ENCODE results near the gene BBS9. TPM values are rescaled to one million over a fixed set of nuclear protein-coding genes. Genes with fewer than 3 reads are reported as not detected.
"Not testable (repeated sequence)": the region's sequence is repeated elsewhere in the genome, so short reads cannot be mapped to it uniquely, and the experiment has no call there.

BBS9 gene
- total RNA-seq, 6 experiments from 2014 or later: 3.0 to 8.0 (median 6.6) TPM

DNA sequence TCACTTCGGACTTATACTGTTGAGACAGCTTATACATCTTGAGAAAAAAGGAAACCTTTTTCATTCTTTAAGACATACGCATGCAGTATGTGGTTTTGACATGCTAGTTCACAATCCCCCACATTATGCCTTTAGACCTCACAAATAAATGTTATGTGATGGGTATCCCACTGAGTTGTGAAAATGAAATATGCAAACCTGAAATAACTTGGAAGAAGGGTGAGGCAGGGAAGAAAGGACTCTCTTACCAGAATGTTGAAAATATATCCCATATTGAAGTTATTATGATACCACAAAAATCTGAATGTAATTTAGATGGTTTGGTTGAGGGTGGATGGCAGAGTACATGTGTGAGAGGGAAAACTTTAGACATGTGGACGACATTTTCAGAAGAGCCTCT is 379.8 kb downstream of the BBS9 start:
- 88% methylated on average over 3 of the region's 3 CpGs for WGBS (ENCODE audit: insufficient coverage, low coverage, low lambda C conversion rate, missing lambda C conversion rate)
- intact Hi-C loops (cut with DNase I): no loop called here

DNA sequence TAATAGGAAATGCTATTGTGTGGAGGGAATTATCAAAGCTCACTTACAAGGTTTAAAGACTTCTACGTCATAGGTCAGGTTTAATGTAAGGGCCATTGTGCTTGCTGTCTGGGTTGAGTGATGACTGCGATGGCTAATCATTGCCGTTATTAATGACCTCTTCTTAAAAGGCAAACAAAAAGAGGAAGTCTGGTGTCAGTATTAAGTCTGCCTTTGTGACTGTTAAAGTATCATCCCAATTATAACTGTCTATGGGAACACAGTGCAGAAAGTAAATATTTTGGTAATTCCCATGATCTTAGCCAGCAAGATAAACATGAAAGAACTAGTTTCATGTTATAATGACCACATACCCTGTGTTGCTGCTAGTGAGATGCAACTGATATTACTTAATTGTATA is 382.4 kb downstream of the BBS9 start:
- ATAC-seq (peak in 2 of 4 donors; percentile 9 to 51), DNase-seq (no peak)
- Histone ChIP-seq H3K36me3 (no peaks in the 10 kb centered on the region), H3K4me1 (no peaks in the 10 kb centered on the region), H3K27ac (no peak overlapping the region), H3K27me3 (no peaks in the 10 kb centered on the region), H3K9me3 (no peaks in the 10 kb centered on the region), H3K4me3 (no peak overlapping the region)
- intact Hi-C loops (cut with DNase I): no loop called here
- WGBS (ENCODE audit: insufficient coverage, low coverage, low lambda C conversion rate, missing lambda C conversion rate): 63% methylated on average over 3 of the region's 3 CpGs
- TF ChIP-seq, protein P1, sequence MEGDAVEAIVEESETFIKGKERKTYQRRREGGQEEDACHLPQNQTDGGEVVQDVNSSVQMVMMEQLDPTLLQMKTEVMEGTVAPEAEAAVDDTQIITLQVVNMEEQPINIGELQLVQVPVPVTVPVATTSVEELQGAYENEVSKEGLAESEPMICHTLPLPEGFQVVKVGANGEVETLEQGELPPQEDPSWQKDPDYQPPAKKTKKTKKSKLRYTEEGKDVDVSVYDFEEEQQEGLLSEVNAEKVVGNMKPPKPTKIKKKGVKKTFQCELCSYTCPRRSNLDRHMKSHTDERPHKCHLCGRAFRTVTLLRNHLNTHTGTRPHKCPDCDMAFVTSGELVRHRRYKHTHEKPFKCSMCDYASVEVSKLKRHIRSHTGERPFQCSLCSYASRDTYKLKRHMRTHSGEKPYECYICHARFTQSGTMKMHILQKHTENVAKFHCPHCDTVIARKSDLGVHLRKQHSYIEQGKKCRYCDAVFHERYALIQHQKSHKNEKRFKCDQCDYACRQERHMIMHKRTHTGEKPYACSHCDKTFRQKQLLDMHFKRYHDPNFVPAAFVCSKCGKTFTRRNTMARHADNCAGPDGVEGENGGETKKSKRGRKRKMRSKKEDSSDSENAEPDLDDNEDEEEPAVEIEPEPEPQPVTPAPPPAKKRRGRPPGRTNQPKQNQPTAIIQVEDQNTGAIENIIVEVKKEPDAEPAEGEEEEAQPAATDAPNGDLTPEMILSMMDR (IDR thresholded peaks at IDR 0.05): no peak
- no peak for TF ChIP-seq POLR2A (IDR thresholded peaks at IDR 0.05)

More for the DNA sequence above, 379.8 kb downstream of the BBS9 start:
- Histone ChIP-seq H3K9me3 (no peaks in the 10 kb centered on the region), H3K27me3 (no peaks in the 10 kb centered on the region), H3K27ac (no peak overlapping the region), H3K4me3 (no peak overlapping the region), H3K36me3 (no peaks in the 10 kb centered on the region), H3K4me1 (no peaks in the 10 kb centered on the region)
- DNase-seq (no peak), ATAC-seq (no peak)
- TF ChIP-seq, protein P1 (IDR thresholded peaks at IDR 0.05): no peak
- TF ChIP-seq POLR2A (IDR thresholded peaks at IDR 0.05): no peak

DNA sequence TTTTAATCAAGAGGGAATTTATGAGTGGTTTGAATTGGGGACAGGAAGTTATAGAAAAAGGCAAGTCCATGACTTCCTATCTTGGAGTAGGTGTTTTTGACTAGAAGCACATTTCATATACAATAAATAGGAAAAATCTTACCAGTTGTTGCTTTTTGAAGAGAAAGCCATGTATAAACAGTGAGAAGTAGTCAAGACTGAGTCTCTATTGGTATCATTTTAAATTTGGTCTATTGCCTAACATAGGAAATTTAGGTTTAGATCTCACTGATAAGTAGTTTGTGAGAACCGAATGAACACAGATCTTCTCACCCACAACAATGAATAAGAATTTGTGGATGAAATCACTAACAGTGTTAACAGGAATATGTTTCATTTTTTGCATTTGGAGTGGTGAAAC is 387.2 kb downstream of the BBS9 start:
- Histone ChIP-seq H3K27me3 (no peaks in the 10 kb centered on the region), H3K4me1 (no peaks in the 10 kb centered on the region), H3K27ac (no peak overlapping the region), H3K36me3 (no peaks in the 10 kb centered on the region), H3K9me3 (no peaks in the 10 kb centered on the region), H3K4me3 (no peak overlapping the region)
- WGBS (ENCODE audit: insufficient coverage, low coverage, low lambda C conversion rate, missing lambda C conversion rate): 71% methylated on average over 1 of the region's 1 CpG
- TF ChIP-seq, protein P1 (IDR thresholded peaks at IDR 0.05): no peak
- TF ChIP-seq POLR2A (IDR thresholded peaks at IDR 0.05): no peak
- intact Hi-C loops (cut with DNase I): no loop called here
- DNase-seq (no peak), ATAC-seq (no peak)

DNA sequence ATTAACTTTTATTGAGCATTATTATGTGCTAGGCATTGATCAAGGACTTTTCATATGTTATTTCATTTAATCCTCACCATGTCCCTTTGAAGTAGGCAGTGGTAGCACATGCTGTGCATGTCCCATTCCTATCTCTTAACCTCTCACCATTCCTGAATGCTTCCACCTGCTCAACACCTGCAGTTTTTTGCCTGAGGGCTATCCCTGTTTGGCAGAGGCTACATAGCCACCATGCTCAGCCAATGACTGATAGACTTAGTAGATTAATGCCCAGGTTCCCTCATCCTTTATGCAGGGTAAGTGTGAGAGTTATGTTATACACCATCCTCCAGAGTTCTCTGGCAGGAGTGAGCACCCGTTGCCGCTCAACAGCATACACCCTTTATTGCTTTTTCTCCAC is 387.8 kb downstream of the BBS9 start:
- intact Hi-C loops (cut with DNase I): no loop called here
- H3K4me1 ChIP-seq: no peaks in the 10 kb centered on the region
- H3K27ac ChIP-seq: no peak overlapping the region
- no peak for DNase-seq
- WGBS (ENCODE audit: insufficient coverage, low coverage, low lambda C conversion rate, missing lambda C conversion rate): 94% methylated on average over 2 of the region's 2 CpGs
- H3K4me3 ChIP-seq: no peak overlapping the region
- no peaks in the 10 kb centered on the region for H3K27me3 ChIP-seq
- no peaks in the 10 kb centered on the region for H3K36me3 ChIP-seq
- ATAC-seq: no peak
- TF ChIP-seq, protein P1 (IDR thresholded peaks at IDR 0.05): no peak
- no peak for TF ChIP-seq POLR2A (IDR thresholded peaks at IDR 0.05)
- H3K9me3 ChIP-seq: no peaks in the 10 kb centered on the region

DNA sequence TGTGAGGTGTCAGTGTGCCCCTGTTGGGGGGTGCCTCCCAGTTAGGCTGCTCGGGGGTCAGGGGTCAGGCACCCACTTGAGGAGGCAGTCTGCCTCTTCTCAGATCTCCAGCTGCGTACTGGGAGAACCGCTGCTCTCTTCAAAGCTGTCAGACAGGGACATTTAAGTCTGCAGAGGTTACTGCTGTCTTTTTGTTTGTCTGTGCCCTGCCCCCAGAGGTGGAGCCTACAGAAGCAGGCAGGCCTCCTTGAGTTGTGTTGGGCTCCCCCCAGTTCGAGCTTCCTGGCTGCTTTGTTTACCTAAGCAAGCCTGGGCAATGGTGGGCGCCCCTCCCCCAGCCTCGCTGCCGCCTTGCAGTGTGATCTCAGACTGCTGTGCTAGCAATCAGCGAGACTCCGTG is 397.6 kb downstream of the BBS9 start:
- H3K9me3 ChIP-seq; H3K27me3 ChIP-seq; intact Hi-C loops (cut with DNase I); H3K27ac ChIP-seq; DNase-seq; H3K4me1 ChIP-seq; H3K4me3 ChIP-seq; ATAC-seq; H3K36me3 ChIP-seq: not testable (repeated sequence)
- 60% methylated on average over 5 of the region's 9 CpGs for WGBS (ENCODE audit: insufficient coverage, low coverage, low lambda C conversion rate, missing lambda C conversion rate)

DNA sequence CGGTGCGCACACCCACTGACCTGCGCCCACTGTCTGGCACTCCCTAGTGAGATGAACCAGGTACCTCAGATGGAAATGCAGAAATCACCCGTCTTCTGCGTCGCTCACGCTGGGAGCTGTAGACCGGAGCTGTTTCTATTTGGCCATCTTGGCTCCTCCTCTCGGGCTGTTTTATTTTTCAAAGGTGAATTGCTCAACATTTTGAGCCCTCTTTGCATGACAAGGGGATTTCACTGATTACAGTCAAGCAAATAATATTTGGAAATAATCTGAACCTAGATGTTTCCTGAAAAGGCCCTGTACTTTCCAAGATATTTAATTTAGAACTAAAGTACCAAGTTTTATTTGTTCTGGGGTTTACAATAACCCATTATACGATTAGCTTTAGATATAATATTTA is 398.2 kb downstream of the BBS9 start:
- intact Hi-C loops (cut with DNase I); H3K9me3 ChIP-seq; DNase-seq; H3K27me3 ChIP-seq; H3K27ac ChIP-seq; H3K4me1 ChIP-seq; H3K36me3 ChIP-seq; ATAC-seq: not testable (repeated sequence)
- peak overlapping the region in 1 of 3 donors; percentile 33 for H3K4me3 ChIP-seq
- 53% methylated on average over 3 of the region's 10 CpGs for WGBS (ENCODE audit: insufficient coverage, low coverage, low lambda C conversion rate, missing lambda C conversion rate)

Measured in right lobe of liver (tissue), 6 donors.